ENCODE measurements around the gene HYAL3. TPM values are rescaled to one million over a fixed set of nuclear protein-coding genes. Genes with fewer than 3 reads are reported as not detected.
"Not testable (repeated sequence)": the region's sequence is repeated elsewhere in the genome, so short reads cannot be mapped to it uniquely, and the experiment has no call there.

HYAL3 gene
- total RNA-seq, 4 donors from 2014 or later, result 1.2 to 17.9 (median 1.8) TPM

- Histone ChIP-seq H3K27me3 (no peaks in the 10 kb centered on the region), H3K4me3 (peak overlapping the region in 1 of 4 donors; percentile 42), H3K27ac (peak overlapping the region; percentile 73 to 96 (median 85)), H3K4me1 (peaks cover 0 to 99% (median 97%) of the 10 kb centered on the region in 4 donors), H3K36me3 (peaks cover 0 to 10% (median 0%) of the 10 kb centered on the region in 3 donors), H3K9me3 (no peaks in the 10 kb centered on the region)
- 66 to 80% methylated on average over 12 to 15 of the region's 16 CpGs for WGBS, 2 donors
- TF ChIP-seq POLR2A (IDR thresholded peaks at IDR 0.05) (no peak), EP300 (IDR thresholded peaks at IDR 0.05) (no peak), CTCF (IDR thresholded peaks at IDR 0.05) (no peak)
- no peak for DNase-seq (ENCODE audit: low spot score in 2 of 2)
Observed at GRCh38 chr3:50245251-50245745, 53.9 kb downstream of the HYAL3 start.

GRCh38 chr3:50244813-50245212, 54.4 kb downstream of the HYAL3 start:
- not testable (repeated sequence) for H3K9me3 ChIP-seq; H3K27me3 ChIP-seq; H3K4me3 ChIP-seq; DNase-seq (ENCODE audit: low spot score in 2 of 2)
- WGBS, 2 donors, result 62 to 79% methylated on average over 6 of the region's 6 CpGs
- Histone ChIP-seq H3K4me1 (peaks cover 0 to 99% (median 97%) of the 10 kb centered on the region in 4 donors), H3K27ac (peak overlapping the region in 3 of 4 donors; percentile 84 to 96 (median 86)), H3K36me3 (peaks cover 0 to 14% (median 0%) of the 10 kb centered on the region in 3 donors)

- H3K4me1 ChIP-seq, result peaks cover 0 to 99% (median 97%) of the 10 kb centered on the region in 4 donors
- peak overlapping the region in 1 of 4 donors; percentile 9 for H3K4me3 ChIP-seq
Observed at GRCh38 chr3:50243543-50243895, 55.7 kb downstream of the HYAL3 start.

GRCh38 chr3:50242851-50243542, 56.2 kb downstream of the HYAL3 start:
- 12 to 16% methylated on average over 10 to 14 of the region's 14 CpGs for WGBS, 2 donors
- peak overlapping the region; percentile 58 to 96 (median 80) for H3K27ac ChIP-seq
- peak overlapping the region in 1 of 4 donors; percentile 9 for H3K4me3 ChIP-seq
- DNase-seq (ENCODE audit: low spot score in 2 of 2), result peak in 1 of 2 donors; percentile 31
- H3K4me1 ChIP-seq, result peaks cover 0 to 99% (median 97%) of the 10 kb centered on the region in 4 donors
- no peaks in the 10 kb centered on the region for H3K27me3 ChIP-seq
- TF ChIP-seq EP300 (IDR thresholded peaks at IDR 0.05), result peak in 1 of 2 donors; percentile 29
- TF ChIP-seq CTCF (IDR thresholded peaks at IDR 0.05), result peak in 1 of 5 experiments; percentile 29
- no peak for TF ChIP-seq POLR2A (IDR thresholded peaks at IDR 0.05)
- H3K9me3 ChIP-seq, result no peaks in the 10 kb centered on the region
- peaks cover 0 to 17% (median 0%) of the 10 kb centered on the region in 3 donors for H3K36me3 ChIP-seq

More at GRCh38 chr3:50243543-50243895, 55.7 kb downstream of the HYAL3 start:
- TF ChIP-seq CTCF (IDR thresholded peaks at IDR 0.05), result no peak
- no peak for TF ChIP-seq EP300 (IDR thresholded peaks at IDR 0.05)
- no peak for TF ChIP-seq POLR2A (IDR thresholded peaks at IDR 0.05)
- peaks cover 0 to 21% (median 0%) of the 10 kb centered on the region in 3 donors for H3K36me3 ChIP-seq
- no peak for DNase-seq (ENCODE audit: low spot score in 2 of 2)
- H3K27ac ChIP-seq, result peak overlapping the region; percentile 58 to 96 (median 80)
- 43 to 65% methylated on average over 4 of the region's 4 CpGs for WGBS, 2 donors
- no peaks in the 10 kb centered on the region for H3K27me3 ChIP-seq
- H3K9me3 ChIP-seq, result no peaks in the 10 kb centered on the region

Other genes with a start within 250 kb of the HYAL3 start
- 100 to 1,000 TPM; 229 to 286 (median 260) TPM for gene RBM5, start 210.5 kb downstream of the HYAL3 start, total RNA-seq
- gene SEMA3F, start 144.1 kb downstream of the HYAL3 start, total RNA-seq, result 10 to 100 TPM; 14.4 to 58.5 (median 17.4) TPM
- gene GNAT1, start 107.8 kb downstream of the HYAL3 start, total RNA-seq, result not detected
- gene SLC38A3, start 94.1 kb downstream of the HYAL3 start, total RNA-seq, result 1 to 10 TPM in 2 of 4 donors, under 1 TPM in 2; 0.21 to 8.1 (median 1.5) TPM
- 100 to 1,000 TPM; 201 to 265 (median 243) TPM for gene GNAI2, start 63.2 kb downstream of the HYAL3 start, total RNA-seq
- gene SEMA3B, start 30.3 kb downstream of the HYAL3 start, total RNA-seq, result 100 to 1,000 TPM; 251 to 334 (median 261) TPM
- 1 to 10 TPM; 2.0 to 3.1 (median 2.5) TPM for gene LSMEM2, start 20.3 kb downstream of the HYAL3 start, total RNA-seq
- gene IFRD2, start 7.0 kb downstream of the HYAL3 start, total RNA-seq, result 100 to 1,000 TPM in 1 of 4 donors, 10 to 100 TPM in 3; 42.0 to 129 (median 56.2) TPM
- 10 to 100 TPM; 12.6 to 24.3 (median 15.9) TPM for gene NAA80, start within 50 bp of the HYAL3 start, total RNA-seq
- gene HYAL1, start 4.2 kb upstream of the HYAL3 start, total RNA-seq, result 10 to 100 TPM; 16.5 to 26.5 (median 20.8) TPM
- gene HYAL2, start 23.3 kb upstream of the HYAL3 start, total RNA-seq, result 100 to 1,000 TPM in 2 of 4 donors, 10 to 100 TPM in 2; 86.9 to 169 (median 129) TPM
- gene TUSC2, start 28.8 kb upstream of the HYAL3 start, total RNA-seq, result 10 to 100 TPM; 19.0 to 31.9 (median 20.8) TPM
- 10 to 100 TPM; 77.4 to 99.0 (median 82.6) TPM for gene RASSF1, start 41.4 kb upstream of the HYAL3 start, total RNA-seq
- 1 to 10 TPM in 2 of 4 donors, under 1 TPM in 1, not detected in 1; 0.30 to 1.7 (median 1.3) TPM for gene ZMYND10, start 46.3 kb upstream of the HYAL3 start, total RNA-seq
- 10 to 100 TPM; 22.7 to 35.2 (median 27.2) TPM for gene NPRL2, start 51.4 kb upstream of the HYAL3 start, total RNA-seq
- 10 to 100 TPM; 16.2 to 21.6 (median 19.2) TPM for gene CYB561D2, start 51.5 kb upstream of the HYAL3 start, total RNA-seq
- gene TMEM115, start 60.1 kb upstream of the HYAL3 start, total RNA-seq, result 10 to 100 TPM; 56.7 to 72.4 (median 68.2) TPM
- gene CACNA2D2, start 204.2 kb upstream of the HYAL3 start, total RNA-seq, result 1 to 10 TPM in 2 of 4 donors, under 1 TPM in 2; 0.84 to 2.0 (median 1.2) TPM

Measured in tibial nerve (tissue), 4 donors.